ENCODE data around the gene SOX13.

DNA sequence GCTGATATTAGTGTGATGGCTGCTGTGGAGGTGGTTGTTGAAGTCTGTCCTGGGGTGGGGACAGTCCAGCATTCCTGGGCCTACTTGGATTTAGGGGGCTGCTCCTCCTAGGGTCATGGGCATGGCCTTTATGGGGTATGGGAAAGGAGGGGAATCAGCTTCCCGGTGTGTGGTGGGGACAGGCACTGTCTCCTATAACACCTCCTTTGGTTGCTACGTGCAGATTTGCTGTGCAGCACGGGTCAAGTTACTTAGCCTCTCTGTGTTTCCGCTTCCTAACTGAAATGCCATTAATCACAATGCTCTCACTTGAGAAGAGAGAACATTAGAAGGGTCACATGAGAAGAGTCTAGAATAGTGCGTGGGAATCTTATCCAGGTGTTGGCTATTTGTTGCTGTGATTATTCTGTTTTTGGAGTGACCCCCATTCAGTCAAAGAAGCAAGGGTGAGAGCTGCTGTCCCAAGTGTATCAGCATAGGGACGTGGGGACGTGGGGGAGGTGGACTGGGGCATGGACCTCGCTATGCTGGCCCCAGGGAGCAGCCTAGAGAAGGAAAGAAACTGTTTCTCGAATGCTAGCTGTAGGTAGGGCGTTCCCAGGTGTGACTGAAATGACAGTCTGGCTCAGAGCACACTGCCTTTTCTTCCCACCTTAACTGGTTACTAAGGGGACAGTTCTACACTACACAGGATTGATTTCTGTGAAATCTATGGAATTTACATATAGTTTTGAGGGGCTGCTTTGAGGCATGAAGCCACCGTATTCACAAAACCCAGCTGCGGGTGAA is 19.9 kb downstream of the SOX13 start:
- TF ChIP-seq, protein P1, sequence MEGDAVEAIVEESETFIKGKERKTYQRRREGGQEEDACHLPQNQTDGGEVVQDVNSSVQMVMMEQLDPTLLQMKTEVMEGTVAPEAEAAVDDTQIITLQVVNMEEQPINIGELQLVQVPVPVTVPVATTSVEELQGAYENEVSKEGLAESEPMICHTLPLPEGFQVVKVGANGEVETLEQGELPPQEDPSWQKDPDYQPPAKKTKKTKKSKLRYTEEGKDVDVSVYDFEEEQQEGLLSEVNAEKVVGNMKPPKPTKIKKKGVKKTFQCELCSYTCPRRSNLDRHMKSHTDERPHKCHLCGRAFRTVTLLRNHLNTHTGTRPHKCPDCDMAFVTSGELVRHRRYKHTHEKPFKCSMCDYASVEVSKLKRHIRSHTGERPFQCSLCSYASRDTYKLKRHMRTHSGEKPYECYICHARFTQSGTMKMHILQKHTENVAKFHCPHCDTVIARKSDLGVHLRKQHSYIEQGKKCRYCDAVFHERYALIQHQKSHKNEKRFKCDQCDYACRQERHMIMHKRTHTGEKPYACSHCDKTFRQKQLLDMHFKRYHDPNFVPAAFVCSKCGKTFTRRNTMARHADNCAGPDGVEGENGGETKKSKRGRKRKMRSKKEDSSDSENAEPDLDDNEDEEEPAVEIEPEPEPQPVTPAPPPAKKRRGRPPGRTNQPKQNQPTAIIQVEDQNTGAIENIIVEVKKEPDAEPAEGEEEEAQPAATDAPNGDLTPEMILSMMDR (IDR thresholded peaks at IDR 0.05 in 2 of 3, conservative IDR thresholded peaks at IDR 0.05 in 1 of 3; ENCODE audit: control insufficient read depth in 2 of 3, extremely low read depth in 1 of 3, insufficient read depth in 1 of 3, low read depth in 3 of 3, low read length in 3 of 3), result no peak
- TF ChIP-seq ATF7 (IDR thresholded peaks at IDR 0.05; ENCODE audit: low read depth), result no peak
- no peak for TF ChIP-seq RELA (IDR thresholded peaks at IDR 0.05; ENCODE audit: borderline replicate concordance, partially characterized antibody)
- no peak for TF ChIP-seq ZNF24 (IDR thresholded peaks at IDR 0.05)
- TF ChIP-seq RB1 (IDR thresholded peaks at IDR 0.05; ENCODE audit: borderline replicate concordance), result no peak
- no peak for TF ChIP-seq POLR2AphosphoS2 (IDR thresholded peaks at IDR 0.05; ENCODE audit: low read depth, low read length)
